ENCODE data around the gene PDE7B.

- TF ChIP-seq ZNF57 (CRISPR knock-in tag; IDR thresholded peaks at IDR 0.05), result no peak
- TF ChIP-seq CBX5 (IDR thresholded peaks at IDR 0.05; ENCODE audit: borderline replicate concordance, low read depth), result no peak
- no peak for TF ChIP-seq ZNF449 (CRISPR knock-in tag; IDR thresholded peaks at IDR 0.05)
- TF ChIP-seq CTCF (IDR thresholded peaks at IDR 0.05 in 2 of 3, conservative IDR thresholded peaks at IDR 0.05 in 1 of 3; ENCODE audit: insufficient read depth in 2 of 3, low read depth in 1 of 3, low read length in 3 of 3), result no peak
- no peak for TF ChIP-seq ZNF274 (IDR thresholded peaks at IDR 0.05; ENCODE audit: borderline replicate concordance, low read depth, low read length)
- TF ChIP-seq CEBPB (tag; IDR thresholded peaks at IDR 0.05), result no peak
- 0 out of 2 replicates have a peak, but pooled peaks have one; percentile 14 for TF ChIP-seq EGR1 (conservative IDR thresholded peaks at IDR 0.05)
- TF ChIP-seq MYBL2 (IDR thresholded peaks at IDR 0.05; ENCODE audit: low read depth), result no peak
- no peak for TF ChIP-seq MYBL2 (CRISPR knock-in tag; IDR thresholded peaks at IDR 0.05; ENCODE audit: borderline replicate concordance)
- TF ChIP-seq MAX (CRISPR knock-in tag; IDR thresholded peaks at IDR 0.05), result no peak
- TF ChIP-seq TBL1XR1 (IDR thresholded peaks at IDR 0.05; ENCODE audit: low read length in 2 of 2), result no peak
- TF ChIP-seq BRCA1 (IDR thresholded peaks at IDR 0.05), result no peak
- TF ChIP-seq BRCA1 (CRISPR knock-in tag; IDR thresholded peaks at IDR 0.05), result no peak
- no peak for TF ChIP-seq HNRNPH1 (optimal IDR thresholded peaks at IDR 0.05; ENCODE audit: low read depth, low read length)
- TF ChIP-seq, protein P1, sequence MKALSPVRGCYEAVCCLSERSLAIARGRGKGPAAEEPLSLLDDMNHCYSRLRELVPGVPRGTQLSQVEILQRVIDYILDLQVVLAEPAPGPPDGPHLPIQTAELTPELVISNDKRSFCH (CRISPR knock-in tag; IDR thresholded peaks at IDR 0.05), result no peak
- TF ChIP-seq, protein P1 (tag; IDR thresholded peaks at IDR 0.05), result no peak
Measured at GRCh38 chr6:135990855-135991464, 139.5 kb downstream of the PDE7B start.
